B cell (primary cell): ENCODE measurements around the gene ETFA. TPM values are rescaled to one million over a fixed set of nuclear protein-coding genes. Genes with fewer than 3 reads are reported as not detected.

Experiments
- ATAC-seq: fragments of 200-7000 bp; cut with Tn5 transposase; one replicate; pipeline ENCODE4 v1.10.0; 2021; ENCODE audit warnings: low read depth, mild to moderate bottlenecking, moderate number of reproducible peaks, moderate library complexity
- CTCF ChIA-PET: fragments of 350-600 bp; sonication (Branson Sonifier 250); formaldehyde crosslinking; loops from one replicate; lab custom pipeline; 2021; ENCODE audit warnings: antibody characterized with exemption, inconsistent platforms; lab: Charles Lee
- POLR2A ChIA-PET: fragments of 350-600 bp; sonication (Branson Sonifier 250); formaldehyde crosslinking; loops from one replicate; lab custom pipeline; 2021; ENCODE audit warnings: antibody characterized with exemption; lab: Charles Lee
- DNase-seq: peaks from one replicate; pipeline ENCODE4 v3.0.0; 2013
- H2AFZ ChIP-seq: 2 replicates; pipeline ENCODE4 v1.6.1; 2012; ENCODE audit warnings: mild to moderate bottlenecking, low read depth, low read length; ENCODE audit not compliant: insufficient read depth, poor library complexity, severe bottlenecking
- H3K27ac ChIP-seq, 2 donors: 1 replicate in 1 of 2; 2 replicates in 1 of 2; pipeline ENCODE4 v1.5.1; 2012 to 2013; ENCODE audit warnings: low read length in 2 of 2, mild to moderate bottlenecking in 2 of 2, moderate library complexity in 1 of 2
- H3K27me3 ChIP-seq, 4 experiments: fragments of 200-600 bp in 1 of 4; sonication (generic) in 1 of 4; replicated peaks in 1 of 4; 1 replicate in 2 of 4; 2 replicates in 2 of 4; pipeline versions ENCODE4 v1.6.1 to v1.7.0; 2013 to 2016; ENCODE audit warnings: low read length in 3 of 4, mild to moderate bottlenecking in 2 of 4, mixed read lengths in 1 of 4, moderate library complexity in 1 of 4; ENCODE audit not compliant: insufficient read depth in 4 of 4, control insufficient read depth in 3 of 4; ENCODE audit errors: control extremely low read depth in 1 of 4
- H3K36me3 ChIP-seq, 2 experiments: replicated peaks in 1 of 2; 1 replicate in 1 of 2; 2 replicates in 1 of 2; pipeline versions ENCODE4 v1.6.1 to v1.7.1; 2013; ENCODE audit warnings: low read length in 1 of 2; ENCODE audit not compliant: insufficient read depth in 2 of 2, control insufficient read depth in 1 of 2; ENCODE audit errors: control extremely low read depth in 1 of 2, extremely low read depth in 1 of 2
- H3K4me1 ChIP-seq, 2 donors: fragments of 200-600 bp in 1 of 2; sonication (generic) in 1 of 2; 1 replicate in 1 of 2; 2 replicates in 1 of 2; pipeline versions ENCODE4 v1.5.1 to v1.6.1; 2013 to 2017; ENCODE audit warnings: low read length in 2 of 2; ENCODE audit not compliant: control insufficient read depth in 2 of 2, insufficient read depth in 2 of 2
- H3K4me2 ChIP-seq: replicated peaks from 2 replicates; pipeline ENCODE3; 2012; ENCODE audit warnings: mild to moderate bottlenecking, low read depth, low read length; ENCODE audit not compliant: poor library complexity, severe bottlenecking
- H3K4me3 ChIP-seq, 5 experiments: fragments of 200-600 bp in 1 of 5; sonication (generic) in 1 of 5; 1 replicate in 3 of 5; 2 replicates in 2 of 5; pipeline versions ENCODE4 v1.5.1 to v1.7.0; 2011 to 2016; ENCODE audit warnings: low read length in 4 of 5, mild to moderate bottlenecking in 4 of 5, low read depth in 2 of 5, control low read depth in 1 of 5, moderate library complexity in 1 of 5; ENCODE audit not compliant: insufficient read depth in 1 of 5; ENCODE audit errors: control extremely low read depth in 1 of 5, extremely low read depth in 1 of 5
- H3K79me2 ChIP-seq: fragments of 200-600 bp; sonication (generic); one replicate; pipeline ENCODE4 v1.6.0; 2016; ENCODE audit warnings: low read length; ENCODE audit not compliant: control insufficient read depth, insufficient read depth
- H3K9ac ChIP-seq: fragments of 200-600 bp; sonication (generic); 2 replicates; pipeline ENCODE4 v1.6.1; 2017; ENCODE audit warnings: mild to moderate bottlenecking, low read length, moderate library complexity
- H3K9me3 ChIP-seq, 3 donors: one replicate each; pipeline versions ENCODE4 v1.6.1 to v1.7.1; 2013; ENCODE audit warnings: low read length in 2 of 3; ENCODE audit not compliant: control insufficient read depth in 2 of 3, insufficient read depth in 1 of 3; ENCODE audit errors: control extremely low read depth in 1 of 3
- H4K20me1 ChIP-seq: 2 replicates; pipeline ENCODE4 v1.6.0; 2012; ENCODE audit warnings: mild to moderate bottlenecking, low read length; ENCODE audit not compliant: insufficient read depth, control insufficient read depth, poor library complexity, severe bottlenecking
- H3K27ac Mint-ChIP-seq: one replicate; pipeline ENCODE4 v1.8.0; 2021; ENCODE audit warnings: mixed read lengths
- H3K27me3 Mint-ChIP-seq: one replicate; pipeline ENCODE4 v1.8.0; 2021; ENCODE audit warnings: mixed read lengths
- H3K4me1 Mint-ChIP-seq: one replicate; pipeline ENCODE4 v1.8.0; 2021; ENCODE audit warnings: mixed read lengths
- H3K4me3 Mint-ChIP-seq: one replicate; pipeline ENCODE4 v1.8.0; 2021; ENCODE audit warnings: mixed read lengths
- H3K9me3 Mint-ChIP-seq: one replicate; pipeline ENCODE4 v1.8.0; 2022; ENCODE audit warnings: mixed read lengths; ENCODE audit not compliant: insufficient read depth
- CTCF ChIP-seq: fragments of 200-600 bp; IDR thresholded peaks from one replicate; pipeline ENCODE4 v1.8.0; 2022; ENCODE audit warnings: antibody characterized with exemption, mild to moderate bottlenecking
- EZH2 ChIP-seq: IDR thresholded peaks from 2 replicates; pipeline ENCODE4 v1.6.1; 2012; ENCODE audit warnings: borderline replicate concordance, low read depth, mild to moderate bottlenecking, moderate library complexity, low read length; ENCODE audit not compliant: insufficient read depth, poor library complexity, severe bottlenecking
- WGBS: methylation state at CpG from one replicate; pipeline ENCODE4 v1.1.5; 2013; ENCODE audit warnings: missing lambda C conversion rate; ENCODE audit not compliant: insufficient coverage; 5-methylcytosine and 5-hydroxymethylcytosine counted together
- intact Hi-C: fragments of 100-400 bp; cut with micrococcal nuclease; formaldehyde crosslinking; loops from one replicate; pipeline ENCODE4 v1.10.0; 2022
- polyA plus RNA-seq: library from polyadenylated mRNA; depleted of rRNA; stranded (reverse); fragments of >200 nt; gene quantifications from 2 replicates; pipeline ENCODE4 v1.2.3, GENCODE V29; 2012
- total RNA-seq, 2 donors: library from RNA; stranded (reverse); fragments of 120-200 nt in 1 of 2; gene quantifications; 1 replicate in 1 of 2; 2 replicates in 1 of 2; pipeline versions ENCODE4 v1.2.3 to v1.2.4, GENCODE V29; 2013 to 2022

Gene ETFA
- total and polyA plus RNA-seq, 2 donors (not counting 1 experiment from before 2014, with no cell fraction given), result 34.9 to 68.8 TPM

- H3K27ac ChIP-seq, result no peak overlapping the region
- CTCF ChIA-PET, result no interaction called here
- peaks cover 83 to 88% of the 10 kb centered on the region in 2 donors for H3K4me1 ChIP-seq
- H3K9ac ChIP-seq, result peak overlapping the region; percentile 0
- H3K79me2 ChIP-seq, result no peaks in the 10 kb centered on the region
- DNase-seq (no peak), ATAC-seq (no peak)
- peak overlapping the region; percentile 74 for H3K27ac Mint-ChIP-seq
- peaks cover 64% of the 10 kb centered on the region for H3K4me1 Mint-ChIP-seq
- no peak for TF ChIP-seq CTCF
- TF ChIP-seq EZH2, result peak; percentile 81
- POLR2A ChIA-PET, result no interaction called here
- peaks cover 0 to 79% (median 2%) of the 10 kb centered on the region in 3 donors for H3K9me3 ChIP-seq
- H4K20me1 ChIP-seq, result peaks cover 37% of the 10 kb centered on the region
- no peaks in the 10 kb centered on the region for H3K9me3 Mint-ChIP-seq
- peak overlapping the region; percentile 96 for H3K4me2 ChIP-seq
- WGBS, result 11% methylated on average over 24 of the region's 26 CpGs
- H3K36me3 ChIP-seq, result no peaks in the 10 kb centered on the region
- intact Hi-C loops, result no loop called here
- peak overlapping the region; percentile 90 for H3K4me3 Mint-ChIP-seq
- peaks cover 74% of the 10 kb centered on the region for H3K27me3 Mint-ChIP-seq
- peak overlapping the region; percentile 49 for H2AFZ ChIP-seq
- peak overlapping the region in 1 of 5 experiments; percentile 73 for H3K4me3 ChIP-seq
- H3K27me3 ChIP-seq, result peaks cover under 1 to 95% (median 73%) of the 10 kb centered on the region in 4 experiments
These were observed 27.4 kb upstream of the ETFA start for GRCh38 chr15:76338486-76339304.
